SIG-M5 treated with dmso at 0.1 percent for 504 hours (cell line): ENCODE results near the gene CCDC121.
"Not testable (repeated sequence)": the region's sequence is repeated elsewhere in the genome, so short reads cannot be mapped to it uniquely, and the experiment has no call there.

Experiments
- DNase-seq: peaks from one replicate; lab custom pipeline; 2025; ENCODE audit not compliant: unreplicated experiment; lab: John Stamatoyannopoulos, UW

The CCDC121 gene

DNA sequence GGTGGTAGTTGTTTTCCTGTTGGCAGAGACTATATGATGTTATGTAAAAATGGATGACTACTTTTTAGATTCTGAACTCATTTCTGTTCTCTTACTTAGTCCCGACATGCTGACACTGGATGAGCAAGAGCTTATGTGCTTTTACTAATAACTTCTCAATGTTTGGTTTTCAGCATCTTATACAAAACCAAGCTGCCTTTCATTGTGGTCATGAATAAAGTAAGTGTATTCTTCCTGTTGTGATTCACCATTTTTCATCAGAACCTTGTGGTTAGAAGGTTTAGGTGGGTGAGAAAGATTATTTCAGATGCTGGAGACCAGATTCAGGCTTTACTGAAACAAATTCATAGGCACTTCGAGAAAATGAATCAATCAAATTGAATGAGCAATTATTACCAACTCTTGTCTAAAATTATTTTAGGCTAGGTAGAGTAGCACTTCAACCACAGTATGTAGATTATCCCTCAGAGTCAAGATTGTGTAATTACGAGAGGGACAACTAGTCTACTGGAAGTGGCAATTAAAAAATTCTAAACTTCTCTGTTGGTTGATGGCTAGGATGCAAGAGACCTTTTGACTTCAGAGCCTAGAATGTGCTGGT, 9.3 kb upstream of the CCDC121 start:
- no peak for DNase-seq

DNA sequence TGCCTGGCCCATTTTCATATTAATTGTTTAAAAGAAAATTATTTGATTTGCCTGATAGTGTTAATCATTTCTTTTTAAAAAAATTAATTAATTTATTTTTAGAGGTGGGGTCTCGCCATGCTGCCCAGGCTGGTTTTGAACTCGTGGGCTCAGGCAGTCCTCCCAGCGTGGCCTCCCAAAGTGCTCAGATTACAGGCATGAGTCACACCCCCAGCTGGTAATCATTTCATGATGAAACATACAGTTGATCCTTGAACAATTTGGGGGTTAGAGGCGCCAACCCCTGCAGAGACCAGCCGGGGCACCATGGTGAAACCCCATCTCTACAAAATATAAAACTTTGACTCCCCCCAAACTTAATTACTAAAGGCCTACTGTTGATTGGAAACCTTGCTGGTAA, 8.0 kb upstream of the CCDC121 start:
- no peak for DNase-seq

DNA sequence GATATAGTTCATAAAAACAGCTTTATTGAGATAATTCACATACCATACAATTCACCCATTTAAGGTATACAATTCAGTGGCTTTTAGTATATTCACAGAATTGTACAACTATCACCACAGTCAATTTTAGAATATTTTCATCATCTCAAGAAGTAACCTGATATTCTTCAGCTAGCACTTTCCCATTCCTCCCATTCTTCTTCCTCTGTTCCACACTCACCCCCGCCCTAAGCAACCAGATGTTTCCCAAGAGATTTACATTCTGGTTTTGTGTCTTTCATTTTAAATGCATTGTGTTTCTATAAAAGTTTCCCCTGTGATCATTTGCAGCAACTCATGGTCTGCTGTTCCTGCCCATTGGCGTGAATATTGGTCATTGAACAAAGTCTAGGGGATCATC, 5.5 kb upstream of the CCDC121 start:
- no peak for DNase-seq

DNA sequence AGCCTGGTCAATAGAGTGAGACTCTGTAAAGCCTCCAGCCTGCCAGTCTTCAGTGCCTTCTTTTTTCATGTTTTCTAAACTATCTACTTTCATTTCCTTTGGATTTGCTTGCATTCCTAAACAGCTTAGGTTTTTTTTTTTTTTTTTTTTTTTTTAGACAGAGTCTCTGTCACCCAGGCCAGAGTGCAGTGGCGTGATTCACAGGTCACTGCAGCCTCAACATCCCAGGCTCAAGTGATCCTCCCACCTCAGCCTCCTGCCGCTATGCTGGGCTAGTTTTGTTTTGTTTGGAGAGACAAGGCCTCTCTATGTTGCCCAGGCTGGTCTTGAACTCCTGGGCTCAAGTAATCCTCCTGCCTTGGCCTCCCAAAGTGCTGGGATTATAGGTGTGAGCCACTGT, 1.4 kb upstream of the CCDC121 start:
- DNase-seq, result not testable (repeated sequence)

DNA sequence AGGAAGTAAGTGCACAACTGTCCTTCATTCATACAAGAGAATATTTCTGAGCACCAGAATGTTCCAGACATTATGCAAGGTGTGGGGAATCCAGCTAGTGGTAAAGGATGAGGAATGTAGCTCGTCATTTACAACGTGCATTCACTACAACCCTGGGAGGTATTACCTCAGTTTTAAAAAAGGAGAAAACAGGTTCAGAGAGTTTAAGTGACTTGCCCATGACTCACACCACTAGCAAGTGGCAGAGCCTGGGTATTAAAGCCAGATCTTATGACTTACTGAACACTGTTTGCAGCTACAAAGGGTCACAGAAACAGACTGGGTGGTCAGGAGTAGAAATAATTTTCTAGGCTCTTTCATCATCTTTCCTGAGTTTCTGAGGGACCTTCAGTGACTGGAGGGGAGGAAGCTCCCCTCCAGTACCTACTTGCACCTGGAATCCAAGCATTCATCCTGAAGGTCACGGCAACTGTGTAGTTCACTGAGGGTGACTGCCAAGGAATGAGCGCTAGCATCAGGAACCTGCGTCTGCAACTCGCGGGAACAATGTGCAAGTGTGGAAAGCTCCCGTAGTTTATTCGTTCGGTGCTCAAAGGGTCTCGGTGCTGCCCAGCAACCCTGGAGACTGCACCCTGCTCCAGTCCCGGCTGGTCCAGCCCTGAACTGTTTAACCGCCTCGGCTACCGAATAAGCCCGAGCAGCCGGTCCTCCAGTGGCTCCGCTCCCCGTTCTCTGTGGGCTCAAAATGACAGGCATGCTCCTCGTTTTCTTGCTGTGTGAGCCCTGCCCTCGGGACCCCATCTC, 647 bp downstream of the CCDC121 start:
- peak; percentile 82 for DNase-seq

DNA sequence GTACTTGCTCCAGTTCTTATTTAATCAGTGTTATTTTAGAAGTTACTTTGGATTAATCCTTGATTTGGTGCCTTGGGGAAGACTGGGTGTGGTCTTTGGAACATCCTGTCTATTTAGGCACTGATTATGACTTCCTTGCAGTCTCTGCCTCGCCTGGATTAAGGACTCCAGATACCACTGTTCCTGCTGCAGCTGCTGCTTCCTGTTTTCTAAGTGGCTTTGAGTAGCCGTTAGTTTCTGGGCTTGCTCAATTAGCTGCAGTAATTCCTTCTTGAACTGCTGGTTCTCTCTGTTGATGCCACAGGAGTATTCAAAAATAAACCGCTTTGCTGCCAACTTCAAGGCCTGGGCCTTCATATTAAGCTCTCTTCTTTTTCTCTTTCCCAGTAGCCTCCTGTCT, 1.9 kb downstream of the CCDC121 start:
- DNase-seq, result peak; percentile 58

DNA sequence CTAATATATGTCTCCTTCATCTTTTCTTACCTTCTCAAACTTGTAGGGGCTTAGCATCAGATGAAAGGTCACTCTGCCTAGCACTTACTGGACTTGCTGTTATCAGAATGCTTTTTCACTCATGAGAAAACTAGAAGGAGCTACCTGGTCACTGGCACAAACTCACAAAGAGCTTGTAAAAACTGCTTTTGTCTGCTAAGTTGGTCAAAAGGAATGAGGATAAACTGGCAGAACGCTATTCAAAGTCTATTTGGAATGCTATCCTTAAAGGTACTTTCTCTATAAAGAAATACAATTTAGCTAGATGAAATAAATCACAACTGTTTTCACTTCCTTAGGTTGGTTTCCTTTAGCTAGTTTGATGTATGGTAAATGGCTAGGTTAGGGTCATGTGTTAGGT, 2.5 kb downstream of the CCDC121 start:
- DNase-seq, result not testable (repeated sequence)

DNA sequence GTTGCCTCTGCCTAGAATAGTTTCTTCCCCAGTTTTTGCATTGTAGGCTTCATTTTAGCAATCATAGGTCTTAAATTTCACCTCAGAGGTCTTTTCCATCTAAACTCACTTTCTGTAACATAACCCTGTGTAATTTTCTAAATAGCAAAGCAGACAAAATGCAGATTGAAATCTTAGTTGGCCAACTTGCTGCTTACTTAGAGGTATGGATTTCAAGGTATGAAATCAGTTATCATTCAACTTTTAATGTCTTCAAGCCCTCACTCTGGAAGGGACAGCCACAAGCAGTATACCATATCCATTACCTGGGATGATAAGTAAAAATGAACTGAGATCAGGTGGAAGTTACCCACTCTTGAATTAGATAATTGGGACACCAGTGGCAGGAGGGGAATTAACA, 3.9 kb downstream of the CCDC121 start:
- DNase-seq, result no peak

DNA sequence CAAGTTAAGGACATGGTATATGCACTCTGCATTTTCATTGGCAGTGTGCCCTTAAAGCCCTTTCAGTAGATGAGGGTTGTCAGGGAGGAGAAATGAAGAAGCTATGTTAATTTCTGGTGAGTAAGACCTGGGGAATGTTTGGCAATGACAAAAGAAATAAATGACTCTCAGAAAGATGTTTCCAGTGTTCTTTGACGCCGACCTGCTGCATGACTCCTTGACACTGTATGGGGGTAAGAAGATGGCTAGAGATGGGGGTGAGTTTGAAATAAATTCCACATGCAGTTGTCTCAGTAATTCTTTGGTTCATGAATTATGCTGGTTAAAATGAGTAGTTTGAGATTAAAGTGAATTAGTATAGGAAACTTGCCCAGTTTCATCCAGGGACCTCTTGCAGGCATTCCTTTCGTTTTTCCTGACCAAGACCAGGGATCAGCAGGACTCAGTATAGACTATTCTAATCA, 5.9 kb downstream of the CCDC121 start:
- no peak for DNase-seq

DNA sequence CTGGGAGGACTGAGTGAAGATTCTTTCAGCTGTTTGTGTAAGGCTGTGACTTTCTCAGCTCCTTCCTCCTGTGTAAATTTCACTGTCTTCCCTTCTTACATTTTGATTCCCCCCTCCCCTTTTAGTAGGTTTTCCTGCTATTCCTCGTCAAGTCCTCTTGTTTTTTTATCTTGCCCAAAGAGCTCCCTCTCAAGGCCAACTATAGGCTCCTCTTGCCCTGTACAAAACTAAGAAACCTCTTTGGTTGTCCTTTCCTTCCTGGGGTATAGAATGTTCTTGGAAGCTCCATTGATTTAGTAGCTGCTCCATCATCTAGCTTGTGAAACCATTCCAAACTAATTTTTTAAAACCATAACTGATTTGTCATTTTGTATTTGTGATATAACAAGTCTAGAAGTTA, 7.3 kb downstream of the CCDC121 start:
- no peak for DNase-seq

DNA sequence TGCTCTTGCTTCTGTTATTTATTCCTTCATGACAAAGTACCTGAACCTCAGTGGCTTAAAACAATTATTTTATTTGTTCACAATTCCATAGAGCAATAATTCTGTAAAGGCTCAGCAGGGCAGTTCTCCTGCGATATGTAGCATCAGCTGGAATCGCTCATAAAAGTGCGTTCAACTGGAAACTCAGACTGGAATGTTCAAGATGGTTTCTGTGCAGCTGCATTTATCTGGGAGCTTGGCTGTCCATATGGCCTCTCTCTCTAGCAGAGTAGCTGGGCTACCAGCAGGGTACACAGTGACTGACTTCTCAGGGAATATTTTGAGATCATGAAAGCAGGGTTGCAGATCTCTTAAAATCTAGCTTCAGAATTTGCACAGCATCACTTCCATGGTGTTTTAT, 13.5 kb downstream of the CCDC121 start:
- DNase-seq, result no peak

DNA sequence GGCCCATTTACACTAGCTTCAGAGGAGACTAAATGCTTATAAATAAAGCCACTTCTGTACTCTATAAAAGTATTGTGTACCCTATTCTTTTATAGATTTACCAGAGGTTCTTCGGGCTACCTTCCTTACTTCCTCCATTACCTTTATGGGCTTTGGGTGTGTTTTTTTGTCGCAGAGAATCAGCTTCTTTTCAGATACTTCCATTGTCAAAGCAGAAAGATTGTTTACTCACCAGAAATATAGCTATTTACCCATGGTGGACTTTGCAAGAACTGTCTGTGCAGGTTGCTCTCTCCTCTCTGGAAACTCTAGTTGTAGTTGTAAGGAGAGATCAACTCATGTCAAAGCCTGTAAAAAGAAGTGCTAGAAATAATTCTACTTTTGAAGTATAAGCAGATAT, 14.8 kb downstream of the CCDC121 start:
- DNase-seq, result no peak

DNA sequence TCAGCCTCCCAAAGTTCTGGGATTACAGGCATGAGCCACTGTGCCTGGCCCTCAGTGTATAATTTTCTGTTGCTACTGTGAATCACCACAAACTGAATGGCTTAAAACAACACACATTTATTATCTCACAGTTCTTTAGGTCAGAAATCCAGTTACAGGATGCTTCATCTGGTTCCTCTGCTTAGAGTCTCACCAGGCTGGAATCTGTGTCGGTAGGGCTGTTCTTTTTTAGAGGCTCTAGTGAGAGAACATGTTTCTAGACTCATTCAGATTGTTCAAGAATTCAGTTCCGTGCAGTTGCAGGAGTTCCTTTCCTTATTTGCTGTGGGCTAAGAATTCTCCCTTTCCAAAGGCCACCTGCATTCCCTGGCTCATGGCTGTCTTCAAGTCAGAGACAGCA, 22.2 kb downstream of the CCDC121 start:
- DNase-seq, result no peak

DNA sequence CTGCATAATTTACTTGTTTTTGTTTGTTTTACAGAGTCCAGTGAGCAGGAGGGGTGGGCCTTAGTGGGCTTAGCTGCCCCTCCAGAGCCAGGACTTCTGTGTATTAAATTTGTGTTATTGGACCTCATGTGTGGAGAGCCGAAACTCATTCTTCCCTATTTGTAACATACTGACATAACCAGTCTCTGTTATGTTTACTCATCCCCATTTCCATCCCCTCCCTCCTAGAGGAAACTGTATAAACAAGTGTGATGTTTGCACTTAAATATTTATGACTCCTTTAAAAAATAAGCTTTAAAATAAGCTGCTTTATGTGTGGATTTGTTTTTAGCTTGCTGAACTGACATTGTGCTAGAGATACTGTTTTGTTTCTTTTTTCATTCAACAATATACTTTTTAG, 32.2 kb downstream of the CCDC121 start:
- no peak for DNase-seq

DNA sequence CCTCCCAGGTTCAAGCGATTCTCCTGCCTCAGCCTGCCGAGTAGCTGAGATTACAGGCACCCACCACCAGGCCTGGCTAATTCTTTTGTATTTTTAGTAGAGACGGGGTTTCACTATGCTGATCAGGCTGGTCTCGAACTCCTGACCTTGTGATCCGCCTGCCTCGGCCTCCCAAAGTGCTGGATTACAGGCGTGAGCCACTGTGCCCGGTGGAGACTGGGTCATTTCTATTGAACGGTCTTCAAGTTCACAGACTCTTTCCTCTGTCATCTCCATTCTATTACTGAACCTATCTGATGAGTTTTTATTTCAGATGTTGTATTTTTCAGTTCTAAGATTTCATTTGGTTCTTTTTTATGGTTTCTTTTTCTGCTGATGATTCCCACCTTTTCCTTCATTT, 33.4 kb downstream of the CCDC121 start:
- DNase-seq, result not testable (repeated sequence)

DNA sequence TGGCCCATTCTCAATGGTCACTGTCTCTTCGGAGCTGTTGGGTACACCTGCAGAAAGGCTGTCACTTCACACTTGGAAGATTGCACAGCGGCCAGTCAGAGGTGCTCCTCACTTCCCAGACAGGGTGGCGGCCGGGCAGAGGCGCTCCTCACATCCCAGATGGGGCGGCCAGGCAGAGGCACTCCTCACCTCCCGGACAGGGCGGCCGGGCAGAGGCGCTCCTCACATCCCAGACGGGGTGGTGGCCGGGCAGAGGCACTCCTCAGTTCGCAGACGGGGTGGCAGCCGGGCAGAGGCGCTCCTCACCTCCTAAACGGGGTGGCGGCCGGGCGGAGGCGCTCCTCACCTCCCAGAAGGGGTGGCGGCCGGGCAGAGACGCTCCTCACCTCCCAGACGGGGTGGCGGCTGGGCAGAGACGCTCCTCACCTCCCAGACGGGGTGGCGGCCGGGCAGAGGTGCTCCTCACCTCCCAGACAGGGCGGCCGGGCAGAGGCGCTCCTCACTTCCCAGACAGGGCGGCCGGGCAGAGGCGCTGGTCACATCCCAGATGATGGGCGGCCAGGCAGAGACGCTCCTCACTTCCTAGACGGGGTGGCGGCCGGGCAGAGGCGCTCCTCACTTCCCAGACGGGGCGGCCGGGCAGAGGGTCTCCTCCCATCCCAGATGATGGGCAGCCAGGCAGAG, 34.6 kb downstream of the CCDC121 start:
- DNase-seq, result not testable (repeated sequence)

DNA sequence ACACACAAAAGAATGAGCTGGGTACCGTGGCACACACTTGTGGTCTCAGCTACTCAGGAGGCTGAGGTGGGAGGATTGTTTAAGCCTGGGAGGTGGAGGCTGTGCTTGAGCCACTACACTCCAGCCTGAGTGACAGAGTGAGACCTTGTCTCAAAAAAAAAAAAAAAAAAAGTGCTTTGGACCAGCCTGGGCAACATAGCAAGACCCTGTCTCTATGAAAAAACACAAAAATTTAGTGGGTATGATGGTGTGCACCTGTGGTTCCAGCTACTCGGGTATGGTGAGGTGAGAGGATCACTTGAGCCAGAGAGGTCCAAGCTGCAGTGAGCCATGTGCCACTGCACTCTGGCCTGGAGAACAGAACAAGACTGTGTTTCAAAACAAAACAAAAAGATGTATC, 35.6 kb downstream of the CCDC121 start:
- DNase-seq, result no peak

DNA sequence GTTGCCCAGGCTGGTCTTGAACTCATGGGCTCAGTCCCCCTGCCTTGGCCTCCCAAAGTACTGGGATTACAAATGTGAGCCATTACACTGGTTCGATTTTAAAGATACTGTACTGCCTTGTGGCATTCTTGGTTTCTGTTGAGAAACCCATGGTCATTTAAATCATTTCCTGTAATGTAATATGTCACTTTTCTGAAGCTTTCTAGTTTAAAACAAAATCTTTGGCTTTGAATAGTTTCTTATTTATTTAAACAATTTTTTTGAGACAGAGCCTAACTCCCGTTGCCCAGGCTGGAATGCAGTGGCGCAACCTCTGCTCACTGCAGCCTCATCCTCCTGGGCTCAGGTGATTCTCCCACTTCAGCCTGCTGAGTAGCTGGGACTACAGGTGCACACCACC, 37.1 kb downstream of the CCDC121 start:
- DNase-seq, result no peak

DNA sequence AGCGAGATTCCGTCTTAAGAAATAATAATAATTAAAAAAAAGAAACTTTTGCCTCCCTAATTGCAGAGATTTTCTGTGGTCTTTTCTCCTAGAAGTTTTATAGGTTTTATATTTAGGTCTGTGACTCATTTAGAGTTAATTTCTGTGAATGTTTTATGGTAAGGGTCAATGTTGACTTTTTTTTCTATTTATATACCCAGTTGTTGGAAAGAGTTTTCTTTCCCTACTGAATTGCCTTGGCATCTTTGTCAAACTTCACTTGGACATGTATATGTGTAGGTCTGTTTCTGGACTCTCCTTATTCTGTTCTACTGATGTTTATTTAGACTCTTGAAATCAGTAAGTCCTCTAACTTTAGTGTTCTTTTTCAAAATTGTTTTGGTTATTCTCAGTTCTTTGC, 40.5 kb downstream of the CCDC121 start:
- no peak for DNase-seq

DNA sequence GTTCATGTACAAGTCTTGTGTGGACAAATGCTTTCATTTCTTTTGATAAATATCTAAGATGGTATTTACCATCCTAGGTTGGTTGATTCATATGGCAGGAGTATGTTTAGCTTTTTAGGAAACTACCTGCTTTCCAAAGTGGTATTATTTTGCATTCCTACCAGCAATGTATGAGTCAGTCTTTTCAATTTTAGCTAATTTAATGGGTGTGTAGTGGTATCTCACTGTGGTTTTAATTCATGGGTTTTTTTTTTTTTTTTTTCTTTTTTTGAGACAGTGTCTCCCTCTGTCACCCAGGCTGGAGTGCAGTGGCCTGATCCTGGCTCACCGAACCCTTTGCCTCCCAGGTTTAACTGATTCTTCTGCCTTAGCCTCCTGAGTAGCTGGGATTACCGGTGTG, 41.8 kb downstream of the CCDC121 start:
- DNase-seq, result no peak

DNA sequence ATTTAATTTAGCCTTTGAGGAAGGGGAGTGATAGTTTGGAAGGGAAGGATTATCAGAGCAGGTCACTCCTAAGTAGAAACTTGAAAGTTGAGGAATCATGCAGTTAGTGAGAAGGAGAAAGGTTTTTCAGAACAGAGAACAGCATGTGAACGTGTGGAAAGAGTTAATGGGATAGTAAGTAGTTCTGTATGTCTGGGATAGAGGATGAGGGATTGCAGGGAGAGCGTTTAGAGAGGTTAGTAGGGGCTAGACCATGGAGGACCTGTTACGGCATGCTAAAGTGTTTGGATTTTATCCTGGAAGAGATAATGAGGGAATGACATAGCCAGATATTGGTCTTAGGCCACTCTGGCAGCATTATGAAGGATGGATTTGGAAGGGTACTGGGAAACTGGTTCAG, 44.2 kb downstream of the CCDC121 start:
- no peak for DNase-seq

DNA sequence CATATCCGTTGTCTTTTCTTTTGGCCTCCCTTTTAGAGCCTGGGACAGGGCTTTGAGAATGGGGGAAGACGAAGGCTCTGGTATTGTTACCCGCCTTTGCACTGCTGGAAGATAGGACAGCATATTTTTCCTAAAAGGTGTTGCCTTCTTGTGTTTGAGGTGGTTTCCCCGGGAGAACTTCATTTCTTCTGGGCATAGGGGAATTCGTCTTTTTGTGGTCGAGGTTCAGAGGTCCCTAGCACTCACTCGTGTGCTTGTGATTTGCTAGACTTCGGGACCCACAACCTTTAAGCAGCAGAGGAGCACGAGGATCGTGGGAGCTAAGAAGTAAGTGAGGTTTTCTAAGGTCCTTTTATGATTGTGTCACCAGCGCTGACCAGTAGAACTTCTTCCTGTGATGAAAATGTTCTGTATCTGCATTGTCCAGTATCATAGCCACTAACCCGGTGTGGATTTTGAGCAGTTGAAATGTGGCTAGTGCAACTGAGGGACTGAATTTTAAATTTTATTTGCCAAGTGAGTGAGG, 45.4 kb downstream of the CCDC121 start:
- no peak for DNase-seq
